Activated T-cell treated with anti-CD3 and anti-CD28 coated beads for 24 hours (primary cell): ENCODE results near the gene TMEM214.

ENCODE experiments used
- DNase-seq: peaks from one replicate; pipeline ENCODE4 v3.0.0-alpha.2; 2020; ENCODE audit warnings: low read depth

The TMEM214 gene

GRCh38 chr2:27009716-27010115, 23.0 kb upstream of the TMEM214 start:
- DNase-seq, result no peak

- DNase-seq, result no peak
These were observed 22.6 kb upstream of the TMEM214 start for GRCh38 chr2:27010139-27010538.

- no peak for DNase-seq
These were observed 19.0 kb upstream of the TMEM214 start for GRCh38 chr2:27013738-27014137.

- no peak for DNase-seq
These were observed 17.9 kb upstream of the TMEM214 start for GRCh38 chr2:27014771-27015433.

- peak; percentile 32 for DNase-seq
These were observed 15.9 kb upstream of the TMEM214 start for GRCh38 chr2:27016801-27017325.

- no peak for DNase-seq
These were observed 14.6 kb upstream of the TMEM214 start for GRCh38 chr2:27018142-27018541.

- no peak for DNase-seq
These were observed 13.3 kb upstream of the TMEM214 start for GRCh38 chr2:27019459-27019858.

- DNase-seq, result no peak
These were observed 12.6 kb upstream of the TMEM214 start for GRCh38 chr2:27019931-27020855.

- no peak for DNase-seq
These were observed 11.3 kb upstream of the TMEM214 start for GRCh38 chr2:27021253-27022049.

- no peak for DNase-seq
These were observed 9.0 kb upstream of the TMEM214 start for GRCh38 chr2:27023740-27024139.

GRCh38 chr2:27024188-27024587, 8.6 kb upstream of the TMEM214 start:
- no peak for DNase-seq

GRCh38 chr2:27024812-27025211, 8.0 kb upstream of the TMEM214 start:
- no peak for DNase-seq

GRCh38 chr2:27025281-27025800, 7.4 kb upstream of the TMEM214 start:
- no peak for DNase-seq

- no peak for DNase-seq
These were observed 6.6 kb upstream of the TMEM214 start for GRCh38 chr2:27025861-27026851.

- DNase-seq, result no peak
These were observed 5.5 kb upstream of the TMEM214 start for GRCh38 chr2:27027211-27027651.

GRCh38 chr2:27029051-27029450, 3.7 kb upstream of the TMEM214 start:
- DNase-seq, result no peak

- no peak for DNase-seq
These were observed 588 bp downstream of the TMEM214 start for GRCh38 chr2:27033253-27033852.

- no peak for DNase-seq
These were observed 5.2 kb downstream of the TMEM214 start for GRCh38 chr2:27038012-27038411.

GRCh38 chr2:27038631-27039339, 6.0 kb downstream of the TMEM214 start:
- no peak for DNase-seq

GRCh38 chr2:27039426-27039825, 6.7 kb downstream of the TMEM214 start:
- no peak for DNase-seq
